Right lobe of liver (tissue), 4 donors: ENCODE data around the gene CCDC191.

Source experiments
- CTCF ChIP-seq, 4 donors: fragments of 200-600 bp in 3 of 4; fragments of 450-650 bp in 1 of 4; IDR thresholded peaks; one replicate each; pipeline versions ENCODE4 v1.5.1 to v1.8.0; 2016 to 2022; ENCODE audit warnings: antibody characterized with exemption in 4 of 4, mild to moderate bottlenecking in 2 of 4
- POLR2A ChIP-seq: fragments of 450-650 bp; IDR thresholded peaks from one replicate; pipeline ENCODE4 v1.6.1; 2017; ENCODE audit warnings: antibody characterized with exemption, mild to moderate bottlenecking
- donor health status: DM: no; HTN: no; CAD: no.
- donor health status: DM: no; HTN: no; CAD: no.
- donor health status: DM: no; HTN: yes; CAD: no.

- TF ChIP-seq CTCF (IDR thresholded peaks at IDR 0.05) (no peak), POLR2A (no peak)
These were observed 50.8 kb downstream of the CCDC191 start for GRCh38 chr3:114005481-114005880.
